NOMO-1 treated with dmso at 0.1 percent for 144 hours (cell line): ENCODE data around the gene INPP4B.

Source experiments
- DNase-seq: peaks from one replicate; lab custom pipeline; 2025; ENCODE audit not compliant: unreplicated experiment; lab: John Stamatoyannopoulos, UW

Gene INPP4B

DNA sequence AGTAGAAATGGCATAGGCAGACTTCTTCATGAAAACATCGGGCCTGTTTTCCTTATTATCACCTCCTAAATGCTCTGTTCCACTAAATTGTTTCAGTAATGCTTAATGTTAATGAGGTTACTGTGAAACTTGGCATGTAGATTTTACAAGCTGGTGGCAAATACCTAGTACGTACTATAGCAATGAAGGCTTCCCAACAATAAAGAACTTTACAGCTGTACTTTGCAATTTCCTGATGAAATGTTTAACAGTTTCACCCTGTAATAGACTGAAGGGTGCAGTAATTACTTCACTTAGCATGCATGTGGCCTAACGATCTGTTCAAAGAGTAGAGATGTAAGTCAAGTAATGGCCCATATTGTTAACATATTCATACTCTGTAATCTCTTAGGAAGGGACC is 685.0 kb downstream of the INPP4B start:
- DNase-seq, result no peak

DNA sequence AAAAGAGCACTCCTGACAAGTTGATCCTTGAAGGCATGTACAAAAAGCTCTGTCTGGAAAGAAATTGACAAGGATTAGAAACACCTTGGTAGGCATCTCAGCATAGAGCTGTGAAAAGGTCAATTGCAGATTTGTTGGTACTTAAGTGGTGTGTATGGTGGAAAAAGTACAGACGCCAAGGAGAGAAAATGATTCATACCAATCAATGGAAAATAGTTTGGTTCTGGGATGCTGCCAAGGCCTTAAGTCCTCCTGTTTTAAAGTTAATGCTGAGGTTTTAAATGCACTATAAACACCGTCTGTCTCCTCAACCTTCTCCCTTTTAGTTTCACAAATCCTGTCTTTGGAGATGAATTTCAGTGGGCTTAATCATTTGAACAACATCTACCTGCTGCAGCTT is 685.6 kb downstream of the INPP4B start:
- no peak for DNase-seq

DNA sequence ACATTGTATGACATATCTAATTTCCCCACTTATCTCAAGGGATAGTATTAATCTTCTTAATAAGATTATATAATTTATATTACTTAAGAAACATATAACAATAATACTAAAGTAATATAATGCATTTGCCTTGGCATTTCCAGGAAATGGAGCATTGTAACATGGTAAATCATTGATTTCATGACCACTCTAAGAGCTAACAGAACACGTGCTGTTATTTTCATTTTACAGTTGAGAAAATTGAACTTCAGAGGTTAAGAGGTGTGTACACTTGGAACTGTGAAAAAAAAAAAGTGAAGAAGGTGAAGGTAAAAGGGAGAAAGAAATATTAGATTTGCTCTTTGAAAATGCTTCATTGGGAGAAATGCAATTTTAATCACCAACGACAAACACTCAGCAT is 687.1 kb downstream of the INPP4B start:
- no peak for DNase-seq

DNA sequence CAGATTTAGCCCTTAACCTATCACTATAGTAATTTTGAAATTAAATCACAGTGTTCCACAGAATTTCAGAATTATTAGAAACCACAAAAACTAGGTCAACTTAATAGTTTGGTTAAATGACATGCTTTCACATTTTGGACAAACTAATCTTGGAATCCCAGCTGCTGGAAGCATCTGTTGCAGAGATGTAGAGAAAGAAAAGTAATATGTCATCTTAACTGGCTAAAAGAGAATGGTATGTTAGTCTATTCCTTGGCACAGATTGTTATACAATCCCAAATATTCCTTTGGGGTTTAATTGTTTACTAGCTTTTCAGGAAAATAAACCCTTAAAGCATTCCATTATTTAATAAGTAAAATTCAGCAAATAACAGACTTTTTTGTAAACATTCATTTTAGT is 689.8 kb downstream of the INPP4B start:
- DNase-seq, result no peak

DNA sequence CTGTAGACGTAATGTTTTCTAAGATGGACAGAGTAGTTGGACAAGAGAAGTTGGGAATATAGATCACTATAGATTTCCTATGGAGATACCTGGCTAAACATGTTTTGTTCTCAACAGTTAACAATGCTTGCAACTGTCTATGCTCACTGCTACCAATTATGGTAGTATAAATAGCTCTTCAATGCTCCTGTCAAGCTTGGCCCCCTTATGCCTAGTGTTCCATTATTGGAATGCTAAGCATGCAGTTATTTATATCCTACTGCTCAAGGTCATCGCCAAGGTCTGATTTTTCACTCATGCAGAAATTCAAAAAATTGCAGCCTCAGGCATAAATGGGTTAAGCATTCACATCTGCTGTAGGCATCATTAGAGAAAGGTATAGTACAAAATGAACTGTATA is 690.8 kb downstream of the INPP4B start:
- DNase-seq, result no peak

DNA sequence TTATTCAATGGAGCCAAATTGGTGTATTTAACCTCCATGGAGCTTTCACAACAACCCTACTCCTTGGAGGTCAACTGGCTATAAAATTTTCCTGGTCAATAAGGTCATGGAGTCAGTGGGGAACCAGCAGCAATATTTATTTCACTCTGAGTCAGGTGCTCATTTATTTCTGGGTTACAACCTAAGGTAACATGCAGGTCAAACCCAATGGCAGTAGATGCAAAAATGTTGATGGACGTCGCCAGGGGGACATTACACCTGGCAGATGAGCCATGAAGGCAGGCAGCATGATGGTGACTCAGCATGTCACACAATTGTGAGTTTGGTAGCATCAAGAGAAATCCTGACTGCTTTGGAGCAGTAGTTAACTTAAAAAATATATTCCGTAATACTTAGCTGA is 695.6 kb downstream of the INPP4B start:
- no peak for DNase-seq

DNA sequence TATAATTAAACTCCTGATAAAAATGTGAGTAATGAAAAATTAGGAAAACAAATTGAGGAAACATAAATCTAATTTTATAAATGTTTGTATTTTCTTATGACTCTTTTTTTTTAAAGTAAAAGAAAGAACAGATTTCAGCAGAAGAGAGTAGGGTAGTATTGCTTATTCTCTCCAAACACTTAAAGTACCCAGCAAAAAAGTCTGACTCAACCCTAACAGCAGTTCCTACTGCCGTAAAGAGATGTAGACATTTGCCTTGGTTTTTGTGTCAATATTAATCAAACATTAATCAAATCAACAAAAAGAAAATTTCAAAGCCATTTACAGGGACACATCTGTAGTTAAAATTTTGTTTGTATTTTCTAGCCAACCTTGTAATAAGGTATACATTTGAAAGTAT is 701.3 kb downstream of the INPP4B start:
- no peak for DNase-seq

DNA sequence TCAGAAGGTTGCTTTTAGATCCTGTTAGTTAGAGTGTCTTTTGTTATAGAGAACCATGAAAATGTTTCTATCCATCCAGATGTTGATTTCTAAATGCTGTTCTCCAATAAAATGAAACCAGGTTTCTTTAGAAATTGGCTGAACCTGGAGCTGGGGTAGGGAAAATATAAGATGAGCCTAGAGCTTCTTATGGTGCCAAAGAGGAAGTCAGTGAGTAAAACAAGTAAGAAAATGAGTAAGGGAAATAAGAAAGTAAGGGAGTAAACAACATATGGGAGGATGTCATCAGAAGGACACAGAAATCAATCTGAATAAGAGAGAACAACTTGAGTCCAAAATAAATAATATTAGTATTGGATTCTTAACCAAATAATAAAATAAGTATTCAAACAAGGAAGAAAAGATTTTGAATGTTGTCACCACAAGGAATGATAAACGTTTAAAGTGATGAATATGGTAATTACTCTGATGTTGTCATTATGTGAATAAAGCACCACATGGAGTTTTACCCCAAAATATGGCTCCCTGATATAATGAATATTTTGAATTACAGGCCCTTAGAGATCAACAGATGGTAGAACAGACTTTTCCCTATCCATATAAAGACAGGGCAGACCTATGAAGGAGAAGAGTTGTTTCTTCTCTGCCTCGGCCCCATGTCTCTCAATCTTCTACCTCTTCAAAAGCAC is 703.6 kb downstream of the INPP4B start:
- DNase-seq, result no peak

DNA sequence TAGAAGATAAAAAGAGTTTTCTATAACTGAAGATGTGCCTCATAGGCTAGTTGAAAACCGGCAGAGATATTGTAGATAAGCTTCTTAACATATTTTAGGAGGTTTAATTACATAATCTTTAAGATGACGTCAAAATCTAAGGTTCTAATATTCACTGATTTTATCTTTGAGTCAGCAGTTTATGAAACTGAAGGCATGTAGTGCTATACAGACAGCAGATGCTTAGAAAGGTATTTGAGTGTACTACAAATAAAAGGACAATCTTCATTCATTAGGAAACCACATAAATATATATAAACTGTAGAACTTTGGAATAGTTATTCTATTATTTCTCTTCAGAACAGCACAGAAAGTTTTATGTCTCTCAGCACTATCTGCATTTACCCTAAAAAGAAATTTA is 704.9 kb downstream of the INPP4B start:
- no peak for DNase-seq

DNA sequence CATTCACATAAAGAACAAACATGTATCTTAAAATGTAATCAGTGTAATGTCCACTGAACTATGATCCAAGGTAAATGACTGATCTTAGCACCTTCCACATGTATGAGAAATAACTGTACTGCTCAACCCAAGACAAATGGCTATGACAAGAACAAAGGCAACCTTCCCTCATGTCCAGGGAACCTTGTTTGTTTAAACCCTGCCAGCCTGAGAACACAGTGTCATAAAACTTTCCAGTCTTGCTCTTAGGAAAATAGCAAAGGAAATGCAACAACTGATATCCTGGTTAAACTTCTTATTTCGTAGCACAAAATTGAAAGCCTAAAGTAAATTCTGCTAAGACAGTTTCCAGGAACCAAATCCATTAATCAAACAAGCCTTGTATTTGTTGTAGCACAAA is 715.4 kb downstream of the INPP4B start:
- DNase-seq, result no peak

DNA sequence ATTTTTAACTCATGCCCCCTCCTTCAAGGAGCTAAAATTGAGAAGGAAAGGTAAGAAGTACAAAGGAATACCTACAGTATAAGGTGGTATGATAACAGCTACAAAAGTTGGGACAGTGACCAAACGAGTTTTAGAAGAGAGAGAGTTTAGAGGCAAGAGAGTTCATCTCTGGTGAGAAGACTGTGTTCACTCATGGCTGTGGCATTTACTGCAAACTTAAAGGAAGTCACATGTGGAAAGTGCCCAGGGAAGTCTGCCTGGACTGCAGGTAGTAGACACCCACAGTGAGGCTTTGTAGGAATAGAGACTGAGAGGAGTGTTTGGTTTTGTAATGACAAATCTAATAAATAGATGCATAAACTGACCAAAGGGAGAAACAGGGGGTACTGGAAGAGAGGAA is 716.2 kb downstream of the INPP4B start:
- DNase-seq, result no peak

DNA sequence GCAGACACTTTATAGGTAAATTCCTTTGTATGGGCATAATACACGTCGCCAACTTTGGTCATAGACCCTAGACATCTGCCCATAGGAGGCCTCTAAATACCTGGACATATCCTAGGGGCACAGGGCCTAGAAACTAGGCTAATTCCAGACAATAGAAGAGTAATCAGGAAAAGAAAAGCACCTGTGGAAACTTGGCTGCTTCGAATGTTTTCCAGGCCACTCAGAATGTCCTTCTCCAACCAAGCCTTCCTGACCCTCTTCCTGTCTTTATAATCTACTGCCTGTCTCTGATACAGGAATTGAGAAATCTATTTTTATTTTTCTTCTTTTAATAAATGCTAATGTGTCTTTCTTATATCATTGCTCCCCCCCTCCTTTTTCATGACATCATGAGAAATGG is 716.6 kb downstream of the INPP4B start:
- DNase-seq, result no peak

DNA sequence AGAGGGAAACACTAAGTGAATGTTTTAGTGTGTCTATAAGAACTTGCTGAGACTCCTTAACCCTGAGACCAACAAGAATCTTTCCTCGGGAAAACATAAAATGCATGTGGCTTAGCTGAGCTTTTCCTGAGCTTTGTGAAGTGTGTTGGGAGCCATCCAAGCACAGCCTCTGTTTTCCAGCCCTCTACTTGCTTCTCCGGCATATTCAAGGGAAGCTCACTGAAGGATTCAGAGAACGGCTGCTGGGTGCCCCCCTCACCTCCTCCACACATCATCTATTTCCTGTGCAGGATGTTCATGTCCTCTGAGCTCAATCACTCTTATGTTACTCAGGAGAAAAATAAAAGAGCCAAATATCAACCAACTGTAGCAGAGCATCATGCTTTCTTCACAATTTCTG is 717.6 kb downstream of the INPP4B start:
- DNase-seq, result no peak

DNA sequence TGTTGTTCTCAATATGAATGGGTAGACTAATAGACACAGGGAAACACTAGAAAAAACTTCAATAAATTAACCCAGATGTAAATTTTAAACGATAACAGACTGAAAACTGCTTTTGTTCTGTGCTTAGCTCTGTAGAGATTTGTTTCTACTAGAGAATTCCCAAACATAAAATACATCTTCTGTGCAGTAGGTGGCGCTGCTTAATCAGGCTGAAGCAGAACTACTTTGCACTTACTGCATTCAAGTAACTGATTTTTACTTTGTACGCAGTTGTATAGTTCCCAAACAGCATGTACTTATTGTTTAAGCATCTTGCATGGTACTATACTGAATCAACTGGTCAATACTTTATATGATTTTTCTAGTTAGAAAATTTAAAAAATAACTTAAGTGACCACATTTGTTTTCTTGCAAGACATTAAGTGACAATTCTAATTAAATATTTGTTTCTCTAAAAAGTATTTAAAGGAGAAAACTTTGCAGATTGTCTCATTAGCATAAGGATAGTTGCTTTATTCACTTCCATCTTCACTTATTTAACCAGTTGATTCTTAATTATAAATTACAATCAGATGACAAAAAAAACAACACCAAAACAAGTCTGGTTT is 719.1 kb downstream of the INPP4B start:
- DNase-seq, result no peak

DNA sequence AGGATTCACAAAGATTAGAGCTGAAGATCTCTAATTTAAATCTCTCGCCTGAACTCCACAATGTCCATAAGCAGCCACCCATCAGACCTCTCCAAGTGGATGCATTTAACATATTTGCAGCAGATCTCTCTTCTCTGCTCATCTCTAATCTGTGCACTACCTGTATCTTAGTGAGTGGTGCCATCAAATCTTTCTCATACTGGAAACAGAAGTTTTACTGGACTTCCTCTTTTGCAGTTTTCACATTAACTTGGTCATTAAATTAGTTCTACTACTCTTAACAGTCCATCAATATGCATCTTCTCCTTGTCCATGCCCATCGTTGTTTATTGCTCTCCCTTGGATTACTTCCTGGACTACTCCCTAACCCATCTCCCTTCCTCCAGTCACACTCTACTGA is 721.2 kb downstream of the INPP4B start:
- no peak for DNase-seq

DNA sequence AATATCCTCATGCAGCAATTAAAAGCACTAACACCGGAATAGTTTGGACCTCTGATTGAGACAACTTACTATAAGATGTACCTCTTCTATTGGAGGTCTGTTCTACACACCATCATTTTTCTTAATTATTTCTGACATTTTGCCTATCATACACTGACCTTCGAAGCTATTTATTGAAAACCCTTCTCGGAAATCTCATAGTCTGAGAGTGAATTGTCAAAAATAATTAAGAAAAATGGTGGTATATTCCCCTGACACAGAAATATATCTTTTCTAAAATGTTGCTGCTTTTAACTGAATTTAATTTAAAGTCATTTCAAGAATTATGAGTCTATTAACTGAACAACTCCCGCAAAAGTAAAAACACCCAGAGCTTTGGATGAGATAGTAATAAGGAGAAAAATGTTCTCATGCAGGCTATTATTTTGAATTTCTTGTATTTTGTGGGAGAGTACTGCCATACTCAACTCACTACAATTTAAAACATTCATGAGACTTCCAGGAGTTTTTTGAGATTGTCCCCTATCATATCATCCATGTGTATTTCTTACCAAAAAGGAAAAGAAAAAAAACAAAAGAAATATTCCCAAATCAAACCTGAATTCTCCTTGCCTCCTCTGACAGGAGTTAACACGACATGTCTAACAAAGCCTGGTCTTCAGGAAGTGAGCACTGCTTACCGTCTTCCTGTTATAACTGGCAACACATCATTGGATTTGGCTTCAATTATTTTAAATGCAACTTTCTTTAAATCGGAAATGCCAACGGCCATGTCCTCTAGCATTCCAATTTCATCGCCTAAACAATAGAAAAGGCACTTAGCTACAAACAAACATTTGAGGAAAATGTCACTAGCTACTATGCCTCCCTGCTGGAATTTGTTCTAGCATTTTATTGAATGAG is 724.4 kb downstream of the INPP4B start:
- DNase-seq, result no peak

DNA sequence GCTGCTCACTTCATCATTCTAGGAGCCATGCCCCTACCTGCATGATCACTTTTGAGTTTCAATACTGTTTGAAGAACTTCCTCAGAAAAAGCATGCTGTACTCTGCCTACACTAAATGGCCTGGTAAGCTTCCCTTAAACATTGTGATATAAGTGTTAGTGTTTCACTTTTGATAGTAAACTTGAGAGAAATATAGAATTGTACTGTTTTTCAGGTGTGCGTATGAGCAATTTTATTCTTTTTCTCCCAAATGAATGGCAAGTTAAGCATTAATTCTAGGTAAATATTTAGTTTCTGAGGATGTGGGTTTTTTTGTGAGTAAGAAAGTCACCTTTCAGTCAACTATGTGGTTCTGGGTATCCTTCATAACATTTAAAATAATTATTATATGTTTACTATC is 725.2 kb downstream of the INPP4B start:
- DNase-seq, result no peak

DNA sequence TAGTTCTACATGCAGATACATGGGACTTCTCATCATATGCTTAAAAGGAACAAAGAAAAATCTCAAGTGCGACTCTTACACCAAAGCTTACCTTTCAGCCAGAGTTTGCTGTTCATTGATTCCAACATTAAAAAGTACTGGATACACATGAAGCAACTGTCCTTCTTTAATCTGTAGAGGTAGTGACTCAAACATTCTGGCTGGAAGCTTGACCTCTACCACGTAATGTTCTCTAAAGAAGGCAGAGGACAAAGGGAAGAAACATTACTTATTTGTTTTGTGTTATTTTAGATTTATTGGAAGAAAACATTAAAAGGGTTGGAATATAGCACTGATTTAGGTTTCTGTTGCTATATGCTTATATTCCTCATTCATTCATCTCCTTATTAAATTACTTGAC is 733.6 kb downstream of the INPP4B start:
- no peak for DNase-seq

DNA sequence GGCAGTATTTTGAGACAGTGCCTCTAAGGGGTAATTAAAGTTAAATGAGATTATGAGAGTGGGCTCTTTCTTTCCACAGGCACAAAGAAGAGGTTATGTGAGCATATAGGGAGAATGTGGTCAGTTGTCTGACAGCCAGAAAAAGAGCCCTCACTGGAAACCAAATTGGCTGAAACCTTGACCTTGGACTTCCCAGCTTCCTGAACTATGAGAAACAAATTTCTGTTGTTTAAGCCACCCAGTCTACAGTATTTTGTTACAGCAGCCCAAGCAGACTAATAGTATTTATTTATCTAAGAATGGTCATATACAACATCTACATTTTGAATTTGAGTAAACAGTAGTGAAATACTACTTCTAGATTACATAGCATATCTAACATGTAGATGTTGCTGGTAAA is 736.0 kb downstream of the INPP4B start:
- DNase-seq, result no peak

DNA sequence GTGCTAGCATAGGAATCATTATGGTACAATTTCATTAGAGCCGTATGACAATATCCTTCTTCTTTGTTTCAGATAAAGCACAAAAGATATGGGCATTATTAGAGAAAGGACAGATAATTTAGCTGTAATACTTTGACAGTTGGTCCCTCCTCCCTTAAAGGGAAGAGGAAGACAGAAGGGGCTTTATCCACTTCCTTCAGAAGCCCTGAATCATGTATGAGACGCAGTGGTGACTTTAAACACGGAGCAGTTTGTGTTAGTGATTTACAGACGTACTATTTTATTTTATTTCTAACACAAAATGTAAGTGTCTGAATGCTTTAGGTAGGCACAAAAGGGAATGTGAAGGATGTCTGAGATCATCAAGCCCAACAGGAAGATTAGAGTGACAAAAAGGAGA is 742.1 kb downstream of the INPP4B start:
- no peak for DNase-seq

DNA sequence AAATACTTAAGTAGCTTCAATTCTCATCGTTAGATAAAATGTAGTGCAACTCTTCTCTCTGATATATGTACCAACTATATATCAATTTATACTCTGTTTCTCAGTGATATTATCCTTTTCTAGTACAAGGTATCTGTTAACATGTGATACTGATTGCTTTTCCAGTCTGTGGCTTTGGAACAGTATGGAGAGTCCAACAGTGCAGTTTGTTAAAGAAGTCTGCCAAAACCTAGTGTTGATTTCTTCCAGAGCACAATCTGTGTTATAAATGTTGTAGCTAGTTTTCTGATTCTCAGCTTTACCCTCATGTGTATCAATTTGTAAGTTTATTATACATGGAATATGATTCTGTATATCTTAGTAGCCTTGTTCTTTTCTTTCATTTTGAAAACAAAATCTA is 744.7 kb downstream of the INPP4B start:
- DNase-seq, result no peak

DNA sequence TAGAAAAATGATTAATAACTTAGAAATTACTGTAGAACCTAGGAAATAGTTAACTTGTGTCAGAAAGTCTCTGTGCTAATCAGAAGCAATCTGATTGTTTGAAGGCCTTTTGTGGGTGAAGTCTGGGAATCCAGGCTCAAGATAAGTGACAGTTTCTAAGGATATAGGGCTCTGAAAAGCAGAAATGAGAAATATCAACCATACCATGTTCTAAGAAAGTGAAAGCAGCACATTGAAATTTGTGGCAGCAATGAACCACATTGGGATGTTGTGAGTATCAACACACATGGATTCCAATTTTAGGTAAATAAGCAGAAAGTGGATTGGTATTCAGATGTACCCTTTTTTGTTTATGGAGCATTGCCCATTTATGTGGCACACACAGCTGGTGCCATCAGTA is 745.2 kb downstream of the INPP4B start:
- no peak for DNase-seq
